ENCODE results near the gene SPATA32.

- no peak for TF ChIP-seq TAF1 (IDR thresholded peaks at IDR 0.05; ENCODE audit: borderline replicate concordance, insufficient read depth, low read length)
- TF ChIP-seq REST (IDR thresholded peaks at IDR 0.05; ENCODE audit: insufficient read depth in 1 of 2, low read depth in 2 of 2, low read length in 2 of 2) = no peak
- no peak for TF ChIP-seq POLR2AphosphoS5 (IDR thresholded peaks at IDR 0.05; ENCODE audit: low read depth, low read length)
- TF ChIP-seq SIN3A (IDR thresholded peaks at IDR 0.05; ENCODE audit: borderline replicate concordance, insufficient read depth, low read length) = no peak
- no peak for TF ChIP-seq FOXP2 (optimal IDR thresholded peaks at IDR 0.05; ENCODE audit: borderline replicate concordance, extremely low read depth, extremely low read length, insufficient read depth)
These were observed 902 bp upstream of the SPATA32 start for GRCh38 chr17:45262516-45263476.

Data from PFSK-1 (cell line).